Measurements from ENCODE around the gene MYT1.
"Not testable (repeated sequence)": the region's sequence is repeated elsewhere in the genome, so short reads cannot be mapped to it uniquely, and the experiment has no call there.

The MYT1 gene

GRCh38 chr20:64260239-64260638, 96.0 kb downstream of the MYT1 start:
- no peak for DNase-seq (ENCODE audit: extremely low read depth in 1 of 2, low read depth in 1 of 2)

GRCh38 chr20:64261138-64261537, 96.9 kb downstream of the MYT1 start:
- DNase-seq (ENCODE audit: extremely low read depth in 1 of 2, low read depth in 1 of 2): no peak

GRCh38 chr20:64264091-64264490, 99.8 kb downstream of the MYT1 start:
- no peak for DNase-seq (ENCODE audit: extremely low read depth in 1 of 2, low read depth in 1 of 2)

DNA sequence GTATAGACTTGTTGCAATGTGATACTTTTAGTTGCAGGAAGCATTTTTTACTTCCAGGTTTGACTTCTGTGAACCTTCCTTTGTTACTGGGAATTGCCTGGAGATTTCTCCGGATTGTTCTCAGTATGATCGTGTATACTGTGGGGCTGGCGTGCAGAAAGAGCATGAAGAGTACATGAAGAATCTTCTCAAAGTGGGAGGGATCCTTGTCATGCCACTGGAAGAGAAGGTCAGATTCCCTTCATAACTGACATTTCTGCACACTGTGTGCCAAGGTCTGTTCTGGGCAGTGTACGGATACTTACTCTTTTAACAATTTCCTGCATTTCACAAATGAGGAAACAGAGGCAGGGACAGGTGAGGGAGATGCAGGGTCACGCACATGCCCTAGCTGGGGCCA, 100.9 kb downstream of the MYT1 start:
- DNase-seq (ENCODE audit: extremely low read depth in 1 of 2, low read depth in 1 of 2): no peak

DNA sequence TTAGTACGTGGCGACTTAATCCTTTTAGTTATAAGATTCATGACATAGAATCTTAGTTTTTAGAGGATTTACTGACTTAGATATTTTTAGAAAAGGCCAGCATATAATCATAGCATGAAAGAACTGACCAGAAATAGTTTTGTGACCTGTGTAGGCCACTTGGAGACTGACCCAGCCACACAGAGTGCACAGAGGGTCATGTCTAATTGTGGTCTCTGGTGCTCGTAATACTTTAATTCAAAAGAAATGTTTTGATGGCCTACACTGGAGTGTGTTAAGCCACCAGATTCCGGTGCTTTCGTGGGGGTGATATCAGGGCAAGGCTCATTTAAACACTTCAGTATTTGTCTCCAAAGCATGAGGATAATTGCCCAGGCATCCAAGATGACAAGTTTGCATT, 102.7 kb downstream of the MYT1 start:
- DNase-seq (ENCODE audit: extremely low read depth in 1 of 2, low read depth in 1 of 2): no peak

DNA sequence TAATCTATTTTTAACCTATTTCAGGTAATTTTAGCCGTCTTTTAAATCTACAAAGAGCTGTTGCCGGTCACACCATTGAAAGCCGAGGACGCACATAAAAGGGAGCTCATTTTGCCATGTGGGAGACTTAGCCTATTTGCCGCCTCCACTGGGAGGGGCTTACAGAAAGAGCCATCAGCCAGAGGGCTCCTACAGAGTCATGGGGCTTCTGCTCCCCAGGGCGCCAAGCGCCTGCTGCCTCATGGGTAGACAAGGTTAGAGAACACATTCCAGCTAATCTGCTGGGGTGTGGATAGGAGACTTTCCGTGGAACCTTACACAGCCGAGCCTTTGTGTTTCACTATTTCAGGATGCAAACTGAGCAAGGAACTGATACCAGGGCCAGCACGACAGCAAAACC, 103.9 kb downstream of the MYT1 start:
- DNase-seq (ENCODE audit: extremely low read depth in 1 of 2, low read depth in 1 of 2): no peak

- DNase-seq (ENCODE audit: extremely low read depth in 1 of 2, low read depth in 1 of 2): no peak
These were observed 105.6 kb downstream of the MYT1 start for GRCh38 chr20:64269604-64270411.

DNA sequence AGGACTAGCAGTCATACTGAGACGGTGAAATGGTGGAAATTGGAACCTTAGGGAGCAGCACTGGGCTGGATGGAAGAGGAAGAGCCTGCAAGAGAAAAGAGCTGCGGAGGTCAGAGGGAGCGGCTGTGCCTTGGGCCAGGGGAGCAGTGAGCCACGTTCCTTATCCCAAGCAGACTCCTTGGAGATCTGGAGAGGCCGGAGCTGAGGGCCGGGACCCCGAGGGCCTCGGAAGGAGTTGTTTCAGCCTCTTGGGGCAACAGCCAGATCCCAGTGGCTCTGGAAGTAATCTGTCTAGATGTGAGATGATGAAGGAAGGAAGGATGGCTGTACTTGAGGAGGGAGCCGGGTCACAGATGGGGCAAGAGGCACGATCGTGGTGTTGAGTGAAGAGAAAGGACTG, 107.4 kb downstream of the MYT1 start:
- no peak for DNase-seq (ENCODE audit: extremely low read depth in 1 of 2, low read depth in 1 of 2)

DNA sequence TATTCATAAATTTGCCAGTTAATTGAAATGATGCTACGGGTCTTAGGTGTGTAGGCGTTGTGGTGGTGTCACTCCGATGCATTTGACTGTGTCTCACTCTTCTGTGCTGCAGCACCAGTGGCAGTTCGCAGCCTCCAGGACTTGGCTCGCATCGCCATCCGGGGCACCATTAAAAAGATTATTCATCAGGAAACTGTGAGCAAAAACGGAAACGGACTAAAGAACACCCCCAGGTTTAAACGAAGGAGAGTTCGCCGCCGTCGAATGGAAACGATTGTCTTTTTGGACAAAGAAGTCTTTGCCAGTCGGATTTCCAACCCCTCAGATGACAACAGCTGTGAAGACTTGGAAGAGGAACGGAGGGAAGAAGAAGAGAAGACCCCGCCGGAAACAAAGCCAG, 108.9 kb downstream of the MYT1 start:
- DNase-seq (ENCODE audit: extremely low read depth in 1 of 2, low read depth in 1 of 2): no peak

GRCh38 chr20:64276817-64277216, 112.6 kb downstream of the MYT1 start:
- no peak for DNase-seq (ENCODE audit: extremely low read depth in 1 of 2, low read depth in 1 of 2)

- DNase-seq (ENCODE audit: extremely low read depth in 1 of 2, low read depth in 1 of 2): no peak
These were observed 113.5 kb downstream of the MYT1 start for GRCh38 chr20:64277571-64278316.

DNA sequence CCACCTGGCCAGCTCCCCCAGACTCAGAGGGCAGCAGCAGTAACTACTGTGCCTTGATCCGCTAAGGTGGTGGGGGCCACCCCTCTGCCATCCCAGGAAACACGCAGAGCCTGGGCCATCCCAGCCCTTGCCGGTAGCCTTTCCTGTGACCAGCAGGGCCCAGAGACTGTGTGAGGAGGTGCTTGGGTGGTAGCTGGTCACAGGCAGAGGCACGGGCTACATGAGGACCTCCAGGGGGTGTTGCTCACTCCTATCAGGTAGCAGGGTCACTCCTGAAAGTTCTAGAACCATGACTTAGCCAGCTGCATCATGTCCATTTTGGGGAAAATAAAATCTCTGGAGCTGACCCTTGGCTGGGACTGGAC, 114.0 kb downstream of the MYT1 start:
- no peak for DNase-seq (ENCODE audit: extremely low read depth in 1 of 2, low read depth in 1 of 2)

GRCh38 chr20:64279826-64280459, 115.7 kb downstream of the MYT1 start:
- DNase-seq (ENCODE audit: extremely low read depth in 1 of 2, low read depth in 1 of 2): no peak

DNA sequence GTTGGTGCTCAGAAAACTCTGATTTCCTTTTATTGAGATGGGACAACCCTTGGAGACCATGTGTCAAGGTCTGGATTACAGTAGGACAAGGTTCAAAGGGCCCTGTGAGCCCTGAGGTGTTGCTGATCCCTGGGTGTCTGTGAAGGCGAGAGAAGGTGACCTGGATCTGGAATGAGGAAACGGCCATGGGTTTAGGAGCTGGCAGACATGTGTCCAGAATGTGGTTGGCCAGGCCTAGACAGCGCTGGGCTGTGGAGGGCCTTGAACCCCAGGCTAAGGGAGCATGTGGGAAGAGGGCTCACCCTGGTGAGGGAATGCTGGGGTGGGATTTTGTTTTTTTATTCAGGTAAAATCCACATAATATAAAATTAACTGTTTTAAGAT, 116.2 kb downstream of the MYT1 start:
- no peak for DNase-seq (ENCODE audit: extremely low read depth in 1 of 2, low read depth in 1 of 2)

DNA sequence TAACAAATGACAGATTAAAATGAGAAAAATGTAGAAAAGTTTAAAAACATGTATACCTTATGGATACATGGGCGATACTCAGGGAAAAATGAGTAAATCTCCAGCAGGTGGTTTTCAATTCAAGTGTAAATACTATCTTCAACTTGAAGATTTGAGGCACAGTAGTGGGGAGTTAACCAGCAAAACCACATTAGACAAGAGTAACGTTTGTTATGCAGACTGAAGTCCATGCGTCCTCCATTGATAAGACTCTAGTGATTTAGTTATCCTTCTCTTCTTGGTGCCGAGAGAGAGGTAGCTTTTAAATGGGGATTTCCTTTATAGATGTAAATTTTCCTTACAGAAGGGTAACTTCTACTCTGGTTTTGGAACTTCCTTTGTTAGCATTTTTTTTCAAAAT, 119.4 kb downstream of the MYT1 start:
- no peak for DNase-seq (ENCODE audit: extremely low read depth in 1 of 2, low read depth in 1 of 2)

GRCh38 chr20:64285579-64286446, 121.6 kb downstream of the MYT1 start:
- peak; percentile 24 to 38 for DNase-seq (ENCODE audit: extremely low read depth in 1 of 2, low read depth in 1 of 2)

DNA sequence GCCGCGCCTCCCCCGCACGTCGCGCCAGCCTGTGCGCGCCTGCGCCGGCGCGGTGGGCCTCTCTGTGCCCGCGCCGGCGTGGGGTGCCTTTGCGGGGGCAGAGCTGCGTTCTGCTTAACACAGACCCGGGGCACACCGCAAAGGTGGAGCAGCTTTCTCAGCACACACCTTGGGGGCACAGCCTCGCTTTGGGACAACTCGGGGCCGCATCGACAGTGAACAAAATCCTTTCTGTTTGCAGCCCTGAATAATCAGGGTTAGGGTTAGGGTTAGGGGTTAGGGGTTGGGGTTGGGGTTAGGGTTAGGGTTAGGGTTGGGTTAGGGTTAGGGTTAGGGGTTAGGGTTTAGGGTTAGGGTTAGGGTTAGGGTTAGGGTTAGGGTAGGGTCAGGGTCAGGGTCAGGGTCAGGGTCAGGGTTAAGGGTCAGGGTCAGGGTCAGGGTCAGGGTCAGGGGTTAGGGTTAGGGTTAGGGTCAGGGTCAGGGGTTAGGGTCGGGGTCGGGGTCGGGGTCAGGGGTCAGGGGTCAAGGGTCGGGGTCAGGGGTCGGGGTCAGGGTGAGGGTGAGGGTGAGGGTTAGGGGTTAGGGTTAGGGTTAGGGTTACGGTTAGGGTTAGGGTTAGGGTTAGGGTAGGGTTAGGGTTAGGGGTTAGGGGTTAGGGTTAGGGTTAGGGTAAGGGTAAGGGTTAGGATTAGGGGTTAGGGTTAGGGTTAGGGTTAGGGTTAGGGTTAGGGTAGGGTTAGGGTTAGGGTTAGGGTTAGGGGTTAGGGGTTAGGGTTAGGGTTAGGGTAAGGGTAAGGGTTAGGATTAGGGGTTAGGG, 122.4 kb downstream of the MYT1 start:
- DNase-seq (ENCODE audit: extremely low read depth in 1 of 2, low read depth in 1 of 2): not testable (repeated sequence)

DNA sequence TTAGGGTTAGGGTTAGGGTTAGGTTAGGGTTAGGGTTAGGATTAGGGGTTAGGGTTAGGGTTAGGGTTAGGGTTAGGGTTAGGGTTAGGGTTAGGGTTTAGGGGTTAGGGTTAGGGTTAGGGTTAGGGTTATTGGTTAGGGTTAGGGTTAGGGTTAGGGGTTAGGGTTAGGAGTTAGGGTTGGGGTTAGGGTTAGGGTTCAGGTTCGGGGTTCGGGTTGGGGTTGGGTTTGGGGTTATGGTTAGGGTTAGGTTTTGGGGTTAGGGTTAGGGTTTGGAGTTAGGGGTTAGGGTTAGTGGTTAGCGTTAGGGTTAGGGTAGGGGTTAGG, 123.0 kb downstream of the MYT1 start:
- DNase-seq (ENCODE audit: extremely low read depth in 1 of 2, low read depth in 1 of 2): not testable (repeated sequence)
